D341Med (cell line): Measurements from ENCODE around the gene CYP1B1.
"Not testable (repeated sequence)": the region's sequence is repeated elsewhere in the genome, so short reads cannot be mapped to it uniquely, and the experiment has no call there.

Experiments used
- DNase-seq: peaks from one replicate; pipeline ENCODE4 v3.0.0; 2012; ENCODE audit warnings: low spot score

The CYP1B1 gene

GRCh38 chr2:38032946-38033345 is 43.0 kb downstream of the CYP1B1 start:
- no peak for DNase-seq

- DNase-seq, result no peak
These were observed 45.2 kb downstream of the CYP1B1 start for GRCh38 chr2:38030635-38031355.

GRCh38 chr2:38029512-38029911 is 46.4 kb downstream of the CYP1B1 start:
- DNase-seq, result no peak

- no peak for DNase-seq
These were observed 47.1 kb downstream of the CYP1B1 start for GRCh38 chr2:38028829-38029228.

- DNase-seq, result no peak
These were observed 49.1 kb downstream of the CYP1B1 start for GRCh38 chr2:38026846-38027245.

- no peak for DNase-seq
These were observed 54.4 kb downstream of the CYP1B1 start for GRCh38 chr2:38021589-38021988.

- not testable (repeated sequence) for DNase-seq
These were observed 55.4 kb downstream of the CYP1B1 start for GRCh38 chr2:38020359-38021069.

- DNase-seq, result no peak
These were observed 58.1 kb downstream of the CYP1B1 start for GRCh38 chr2:38017836-38018235.
